ENCODE measurements around the gene PTPA.

Gene PTPA

GRCh38 chr9:129097671-129098306 is 13.4 kb upstream of the PTPA start:
- FAIRE-seq (no peak), DNase-seq (ENCODE audit: insufficient read length, low spot score) (no peak)
- TF ChIP-seq POU2F2 (IDR thresholded peaks at IDR 0.05; ENCODE audit: low read depth, low read length) (no peak), PAX5 (IDR thresholded peaks at IDR 0.05; ENCODE audit: insufficient read depth, low read length, severe bottlenecking) (no peak), POLR2A (IDR thresholded peaks at IDR 0.05; ENCODE audit: low read depth, low read length) (no peak), SPI1 (IDR thresholded peaks at IDR 0.05; ENCODE audit: low read depth, low read length) (no peak), TAF1 (IDR thresholded peaks at IDR 0.05; ENCODE audit: low read depth, low read length) (no peak), POLR2AphosphoS5 (IDR thresholded peaks at IDR 0.05; ENCODE audit: low read depth, low read length) (no peak)

GRCh38 chr9:129098328-129098727 is 12.9 kb upstream of the PTPA start:
- FAIRE-seq (no peak), DNase-seq (ENCODE audit: insufficient read length, low spot score) (no peak)

GRCh38 chr9:129100383-129101169 is 10.6 kb upstream of the PTPA start:
- DNase-seq (ENCODE audit: insufficient read length, low spot score) = no peak
- no peak for TF ChIP-seq TAF1 (IDR thresholded peaks at IDR 0.05; ENCODE audit: low read depth, low read length)
- no peak for FAIRE-seq

More at GRCh38 chr9:129098328-129098727, 12.9 kb upstream of the PTPA start:
- TF ChIP-seq PAX5 (IDR thresholded peaks at IDR 0.05; ENCODE audit: insufficient read depth, low read length, severe bottlenecking) (no peak), TAF1 (IDR thresholded peaks at IDR 0.05; ENCODE audit: low read depth, low read length) (no peak), POU2F2 (IDR thresholded peaks at IDR 0.05; ENCODE audit: low read depth, low read length) (no peak), SPI1 (IDR thresholded peaks at IDR 0.05; ENCODE audit: low read depth, low read length) (no peak), POLR2A (IDR thresholded peaks at IDR 0.05; ENCODE audit: low read depth, low read length) (no peak), POLR2AphosphoS5 (IDR thresholded peaks at IDR 0.05; ENCODE audit: low read depth, low read length) (no peak)

- TF ChIP-seq SPI1 (IDR thresholded peaks at IDR 0.05; ENCODE audit: low read depth, low read length) = no peak
- no peak for TF ChIP-seq POLR2A (IDR thresholded peaks at IDR 0.05; ENCODE audit: low read depth, low read length)
- no peak for TF ChIP-seq POU2F2 (IDR thresholded peaks at IDR 0.05; ENCODE audit: low read depth, low read length)
- no peak for TF ChIP-seq TAF1 (IDR thresholded peaks at IDR 0.05; ENCODE audit: low read depth, low read length)
- TF ChIP-seq POLR2AphosphoS5 (IDR thresholded peaks at IDR 0.05; ENCODE audit: low read depth, low read length) = no peak
- no peak for TF ChIP-seq PAX5 (IDR thresholded peaks at IDR 0.05; ENCODE audit: insufficient read depth, low read length, severe bottlenecking)
- DNase-seq (ENCODE audit: insufficient read length, low spot score) (no peak), FAIRE-seq (no peak)
Observed at GRCh38 chr9:129101279-129101678, 9.9 kb upstream of the PTPA start.

GRCh38 chr9:129102095-129102525 is 9.1 kb upstream of the PTPA start:
- DNase-seq (ENCODE audit: insufficient read length, low spot score) = no peak
- TF ChIP-seq TAF1 (IDR thresholded peaks at IDR 0.05; ENCODE audit: low read depth, low read length) (no peak), POU2F2 (IDR thresholded peaks at IDR 0.05; ENCODE audit: low read depth, low read length) (no peak), POLR2A (IDR thresholded peaks at IDR 0.05; ENCODE audit: low read depth, low read length) (no peak), SPI1 (IDR thresholded peaks at IDR 0.05; ENCODE audit: low read depth, low read length) (no peak), PAX5 (IDR thresholded peaks at IDR 0.05; ENCODE audit: insufficient read depth, low read length, severe bottlenecking) (no peak), POLR2AphosphoS5 (IDR thresholded peaks at IDR 0.05; ENCODE audit: low read depth, low read length) (no peak)
- FAIRE-seq = no peak

- no peak for FAIRE-seq
- no peak for DNase-seq (ENCODE audit: insufficient read length, low spot score)
- TF ChIP-seq TAF1 (IDR thresholded peaks at IDR 0.05; ENCODE audit: low read depth, low read length) (no peak), POU2F2 (IDR thresholded peaks at IDR 0.05; ENCODE audit: low read depth, low read length) (no peak), SPI1 (IDR thresholded peaks at IDR 0.05; ENCODE audit: low read depth, low read length) (no peak), POLR2A (IDR thresholded peaks at IDR 0.05; ENCODE audit: low read depth, low read length) (no peak), POLR2AphosphoS5 (IDR thresholded peaks at IDR 0.05; ENCODE audit: low read depth, low read length) (no peak), PAX5 (IDR thresholded peaks at IDR 0.05; ENCODE audit: insufficient read depth, low read length, severe bottlenecking) (no peak)
Observed at GRCh38 chr9:129102791-129103594, 8.2 kb upstream of the PTPA start.

- no peak for DNase-seq (ENCODE audit: insufficient read length, low spot score)
- no peak for FAIRE-seq
- no peak for TF ChIP-seq POU2F2 (IDR thresholded peaks at IDR 0.05; ENCODE audit: low read depth, low read length)
- TF ChIP-seq POLR2AphosphoS5 (IDR thresholded peaks at IDR 0.05; ENCODE audit: low read depth, low read length) = no peak
- TF ChIP-seq PAX5 (IDR thresholded peaks at IDR 0.05; ENCODE audit: insufficient read depth, low read length, severe bottlenecking) = no peak
- no peak for TF ChIP-seq POLR2A (IDR thresholded peaks at IDR 0.05; ENCODE audit: low read depth, low read length)
- no peak for TF ChIP-seq TAF1 (IDR thresholded peaks at IDR 0.05; ENCODE audit: low read depth, low read length)
- no peak for TF ChIP-seq SPI1 (IDR thresholded peaks at IDR 0.05; ENCODE audit: low read depth, low read length)
Observed at GRCh38 chr9:129103595-129103965, 7.6 kb upstream of the PTPA start.

- FAIRE-seq (no peak), DNase-seq (ENCODE audit: insufficient read length, low spot score) (no peak)
- no peak for TF ChIP-seq TAF1 (IDR thresholded peaks at IDR 0.05; ENCODE audit: low read depth, low read length)
- TF ChIP-seq PAX5 (IDR thresholded peaks at IDR 0.05; ENCODE audit: insufficient read depth, low read length, severe bottlenecking) = no peak
- TF ChIP-seq POLR2AphosphoS5 (IDR thresholded peaks at IDR 0.05; ENCODE audit: low read depth, low read length) = no peak
- TF ChIP-seq SPI1 (IDR thresholded peaks at IDR 0.05; ENCODE audit: low read depth, low read length) = no peak
- no peak for TF ChIP-seq POLR2A (IDR thresholded peaks at IDR 0.05; ENCODE audit: low read depth, low read length)
- no peak for TF ChIP-seq POU2F2 (IDR thresholded peaks at IDR 0.05; ENCODE audit: low read depth, low read length)
Observed at GRCh38 chr9:129104051-129104450, 7.2 kb upstream of the PTPA start.
